ENCODE measurements around the gene TAF11L13.
A peak's percentile ranks its signal among the peaks of the same experiment; 100 is the strongest.
"Not testable (repeated sequence)": the region's sequence is repeated elsewhere in the genome, so short reads cannot be mapped to it uniquely, and the experiment has no call there.

Gene TAF11L13

DNA sequence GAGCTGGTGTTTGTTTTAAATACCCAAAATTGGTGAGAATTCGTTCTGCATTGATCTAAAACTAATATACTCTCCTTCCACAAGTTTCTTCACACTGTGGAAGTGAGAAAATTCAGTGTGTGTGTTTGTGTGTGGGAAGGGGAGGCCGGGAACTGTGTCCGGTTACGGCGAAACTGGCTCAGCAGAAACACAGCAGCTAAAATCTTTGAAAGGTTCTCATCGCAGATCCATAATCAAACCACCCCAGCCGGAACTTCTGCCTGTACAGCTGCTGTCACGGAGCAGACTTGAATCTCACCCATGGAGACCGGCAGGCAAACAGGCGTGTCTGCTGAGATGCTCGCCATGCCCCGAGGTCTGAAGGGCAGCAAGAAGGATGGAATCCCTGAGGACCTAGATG lies at the start of gene TAF11L13:
TAF11L13 (plus strand) TSS at position 301 of the 400 bp plus-strand sequence.
- not testable (repeated sequence) for DNase-seq (ENCODE audit: low spot score)

DNA sequence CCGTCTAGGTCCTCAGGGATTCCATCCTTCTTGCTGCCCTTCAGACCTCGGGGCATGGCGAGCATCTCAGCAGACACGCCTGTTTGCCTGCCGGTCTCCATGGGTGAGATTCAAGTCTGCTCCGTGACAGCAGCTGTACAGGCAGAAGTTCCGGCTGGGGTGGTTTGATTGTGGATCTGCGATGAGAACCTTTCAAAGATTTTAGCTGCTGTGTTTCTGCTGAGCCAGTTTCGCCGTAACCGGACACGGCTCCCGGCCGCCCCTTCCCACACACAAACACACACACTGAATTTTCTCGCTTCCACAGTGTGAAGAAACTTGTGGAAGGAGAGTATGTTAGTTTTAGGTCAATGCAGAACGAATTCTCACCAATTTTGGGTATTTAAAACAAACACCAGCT lies 46.2 kb upstream of the TAF11L13 start, which contains the start of gene TAF11L7:
TAF11L7 (minus strand) TSS at position 101 of the 400 bp plus-strand sequence.
- not testable (repeated sequence) for DNase-seq (ENCODE audit: low spot score)

DNA sequence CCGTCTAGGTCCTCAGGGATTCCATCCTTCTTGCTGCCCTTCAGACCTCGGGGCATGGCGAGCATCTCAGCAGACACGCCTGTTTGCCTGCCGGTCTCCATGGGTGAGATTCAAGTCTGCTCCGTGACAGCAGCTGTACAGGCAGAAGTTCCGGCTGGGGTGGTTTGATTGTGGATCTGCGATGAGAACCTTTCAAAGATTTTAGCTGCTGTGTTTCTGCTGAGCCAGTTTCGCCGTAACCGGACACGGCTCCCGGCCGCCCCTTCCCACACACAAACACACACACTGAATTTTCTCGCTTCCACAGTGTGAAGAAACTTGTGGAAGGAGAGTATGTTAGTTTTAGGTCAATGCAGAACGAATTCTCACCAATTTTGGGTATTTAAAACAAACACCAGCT lies 41.0 kb upstream of the TAF11L13 start, which contains the start of gene TAF11L8:
TAF11L8 (minus strand) TSS at position 101 of the 400 bp plus-strand sequence.
- DNase-seq (ENCODE audit: low spot score), result not testable (repeated sequence)

DNA sequence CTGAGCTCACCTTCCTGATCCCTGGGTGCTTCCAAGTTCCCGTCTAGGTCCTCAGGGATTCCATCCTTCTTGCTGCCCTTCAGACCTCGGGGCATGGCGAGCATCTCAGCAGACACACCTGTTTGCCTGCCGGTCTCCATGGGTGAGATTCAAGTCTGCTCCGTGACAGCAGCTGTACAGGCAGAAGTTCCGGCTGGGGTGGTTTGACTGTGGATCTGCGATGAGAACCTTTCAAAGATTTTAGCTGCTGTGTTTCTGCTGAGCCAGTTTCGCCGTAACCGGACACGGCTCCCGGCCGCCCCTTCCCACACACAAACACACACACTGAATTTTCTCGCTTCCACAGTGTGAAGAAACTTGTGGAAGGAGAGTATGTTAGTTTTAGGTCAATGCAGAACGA lies 37.6 kb upstream of the TAF11L13 start, which contains the start of gene TAF11L9:
TAF11L9 (minus strand) TSS at position 140 of the 400 bp plus-strand sequence.
- DNase-seq (ENCODE audit: low spot score), result not testable (repeated sequence)

DNA sequence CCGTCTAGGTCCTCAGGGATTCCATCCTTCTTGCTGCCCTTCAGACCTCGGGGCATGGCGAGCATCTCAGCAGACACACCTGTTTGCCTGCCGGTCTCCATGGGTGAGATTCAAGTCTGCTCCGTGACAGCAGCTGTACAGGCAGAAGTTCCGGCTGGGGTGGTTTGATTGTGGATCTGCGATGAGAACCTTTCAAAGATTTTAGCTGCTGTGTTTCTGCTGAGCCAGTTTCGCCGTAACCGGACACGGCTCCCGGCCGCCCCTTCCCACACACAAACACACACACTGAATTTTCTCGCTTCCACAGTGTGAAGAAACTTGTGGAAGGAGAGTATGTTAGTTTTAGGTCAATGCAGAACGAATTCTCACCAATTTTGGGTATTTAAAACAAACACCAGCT lies 34.2 kb upstream of the TAF11L13 start, which contains the start of gene TAF11L10:
TAF11L10 (minus strand) TSS at position 101 of the 400 bp plus-strand sequence.
- DNase-seq (ENCODE audit: low spot score), result not testable (repeated sequence)

DNA sequence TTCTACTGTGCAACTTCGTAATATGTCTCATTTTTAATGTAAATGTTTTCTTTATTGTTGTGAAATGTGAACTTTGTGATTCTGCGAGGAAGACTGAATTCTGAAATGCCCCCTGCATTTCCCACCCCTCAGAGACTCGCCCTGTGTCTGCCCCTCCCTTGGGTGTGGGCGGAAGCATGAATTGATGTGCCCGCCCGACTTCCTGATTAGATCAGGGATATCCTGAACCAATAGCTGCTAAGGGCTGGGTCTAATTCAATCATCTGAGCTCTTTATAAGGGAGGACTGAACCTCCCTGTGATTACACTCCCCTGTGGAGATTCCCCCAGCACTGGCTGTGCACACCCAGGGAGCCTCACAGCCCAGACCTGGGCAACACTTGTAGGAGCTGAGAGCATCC lies 28.0 kb upstream of the TAF11L13 start, which contains the start of gene TAF11L11:
TAF11L11 (plus strand) TSS at position 304 of the 400 bp plus-strand sequence.
- not testable (repeated sequence) for DNase-seq (ENCODE audit: low spot score)

DNA sequence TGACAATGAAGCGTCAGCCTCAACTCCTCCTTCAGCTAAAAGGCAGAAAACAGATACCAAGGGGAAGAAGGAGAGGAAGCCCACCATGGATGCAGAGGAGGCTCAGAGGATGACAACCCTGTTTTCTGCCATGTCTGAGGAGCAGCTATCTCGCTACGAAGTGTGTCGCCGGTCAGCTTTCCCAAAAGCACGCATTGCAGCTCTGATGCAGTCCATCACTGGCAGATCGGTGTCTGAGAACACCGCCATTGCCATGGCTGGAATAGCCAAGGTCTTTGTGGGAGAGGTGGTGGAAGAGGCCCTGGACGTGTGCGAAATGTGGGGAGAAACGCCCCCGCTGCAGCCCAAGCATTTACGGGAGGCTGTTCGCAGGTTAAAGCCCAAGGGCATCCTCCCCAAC lies 26.9 kb upstream of the TAF11L13 start:
- DNase-seq (ENCODE audit: low spot score), result no peak

DNA sequence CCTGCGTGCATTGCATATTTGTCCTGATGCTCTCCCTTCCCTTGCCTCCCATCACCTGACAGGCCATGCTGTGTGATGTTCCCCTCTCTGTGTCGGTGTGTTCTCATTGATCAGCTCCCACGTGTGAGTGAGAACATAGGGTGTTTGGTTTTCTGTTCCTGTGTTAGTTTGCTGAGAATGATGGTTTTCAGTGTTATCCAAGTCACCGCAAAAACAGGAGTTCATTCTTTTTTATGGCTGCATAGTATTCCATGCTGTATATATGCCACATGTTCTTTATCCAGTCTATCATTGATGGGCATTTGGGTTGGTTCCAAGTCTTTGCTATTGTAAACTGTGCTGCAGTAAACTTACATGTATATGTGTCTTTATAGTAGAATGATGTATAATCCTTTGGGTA lies 24.4 kb upstream of the TAF11L13 start:
- not testable (repeated sequence) for DNase-seq (ENCODE audit: low spot score)

DNA sequence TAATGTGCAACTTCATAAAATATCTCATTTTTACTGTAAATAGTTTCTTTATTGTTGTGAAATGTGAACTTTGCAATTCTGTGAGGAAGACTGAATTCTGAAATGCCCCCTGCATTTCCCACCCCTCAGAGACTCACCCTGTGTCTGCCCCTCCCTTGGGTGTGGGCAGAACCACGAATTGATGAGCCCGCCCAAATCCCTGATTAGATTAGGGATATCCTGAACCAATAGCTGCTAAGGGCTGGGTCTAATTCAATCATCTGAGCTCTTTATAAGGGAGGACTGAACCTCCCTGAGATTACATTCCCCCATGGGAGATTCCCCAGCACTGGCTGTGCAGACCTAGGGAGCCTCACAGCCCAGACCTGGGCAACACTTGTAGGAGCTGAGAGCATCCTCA lies 21.8 kb upstream of the TAF11L13 start, which contains the start of gene TAF11L12:
TAF11L12 (plus strand) TSS at position 301 of the 400 bp plus-strand sequence.
- DNase-seq (ENCODE audit: low spot score), result not testable (repeated sequence)

DNA sequence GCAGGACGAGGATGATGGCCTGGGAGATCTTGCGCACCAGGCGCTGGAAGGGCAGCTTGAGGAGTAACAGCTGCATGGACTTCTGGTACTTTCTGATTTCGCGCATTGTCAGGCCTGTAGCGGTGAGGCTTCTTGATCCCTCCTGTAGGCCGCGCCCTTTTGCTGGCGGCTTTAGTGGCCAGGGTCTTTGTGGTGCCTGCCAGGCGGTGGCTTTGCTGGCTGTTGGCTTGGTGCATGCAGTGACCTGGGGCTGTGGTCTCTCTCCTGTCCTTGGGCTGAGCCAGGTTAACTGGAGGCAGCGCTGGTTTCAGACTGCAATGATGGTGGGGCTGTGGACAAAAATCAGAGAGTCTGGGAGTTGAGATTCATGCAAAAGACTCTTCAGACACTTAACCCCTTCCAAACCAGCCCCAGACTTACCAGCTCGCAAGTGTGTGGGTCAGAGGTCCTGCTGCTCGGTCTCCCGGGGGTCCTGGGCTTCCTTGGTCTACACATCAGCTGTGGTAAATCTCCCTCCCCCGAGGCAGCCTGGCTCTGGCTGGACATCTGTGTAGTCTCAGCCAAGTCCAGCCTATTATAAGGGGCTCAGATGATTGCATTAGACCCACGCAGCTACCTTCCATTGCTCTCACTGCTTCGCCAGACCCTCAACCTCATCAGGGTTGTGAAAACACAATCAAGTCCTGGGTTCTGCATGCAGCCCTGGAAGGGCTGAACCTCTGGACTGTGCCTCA lies 16.8 kb upstream of the TAF11L13 start:
- no peak for DNase-seq (ENCODE audit: low spot score)

DNA sequence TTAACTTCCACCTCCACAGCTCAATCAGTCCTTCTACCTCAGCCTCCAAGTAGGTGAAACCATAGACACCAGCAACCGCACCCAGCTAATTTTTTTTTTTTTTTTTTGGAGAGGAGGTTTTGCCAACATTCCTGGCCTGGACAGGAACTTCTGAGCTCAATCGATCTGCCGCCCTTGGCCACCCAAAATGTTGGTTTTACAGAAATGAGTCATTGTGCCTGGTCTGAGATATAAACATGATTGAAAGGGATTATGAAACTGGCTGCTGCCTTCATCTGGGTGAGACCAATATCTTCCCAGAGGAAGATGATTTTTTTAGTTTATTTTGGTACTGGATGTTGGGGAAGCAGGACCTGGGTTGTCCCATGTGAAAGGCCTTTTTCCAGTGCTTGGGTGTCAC lies 12.5 kb upstream of the TAF11L13 start:
- peak; percentile 31 for DNase-seq (ENCODE audit: low spot score)

DNA sequence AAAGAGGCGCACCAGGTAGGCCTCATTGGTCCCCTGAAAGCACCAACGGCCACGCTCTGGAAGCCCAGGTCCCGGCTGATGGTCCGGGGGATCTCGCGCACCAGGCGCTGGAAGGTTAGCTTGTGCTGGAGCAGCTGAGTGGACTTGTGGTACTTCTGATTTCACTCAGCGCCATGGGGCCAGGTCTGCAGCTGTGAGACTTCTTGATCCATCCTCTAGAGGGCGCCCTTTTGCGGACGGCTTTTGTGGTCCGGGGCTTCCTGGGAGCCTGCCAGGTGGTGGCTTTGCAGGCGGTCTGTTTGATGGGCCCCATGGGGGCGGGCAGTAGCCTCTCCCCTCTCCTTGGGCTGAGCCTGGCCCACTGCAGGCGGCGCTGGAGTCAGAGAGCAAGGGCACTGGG lies 11.3 kb upstream of the TAF11L13 start:
- no peak for DNase-seq (ENCODE audit: low spot score)

DNA sequence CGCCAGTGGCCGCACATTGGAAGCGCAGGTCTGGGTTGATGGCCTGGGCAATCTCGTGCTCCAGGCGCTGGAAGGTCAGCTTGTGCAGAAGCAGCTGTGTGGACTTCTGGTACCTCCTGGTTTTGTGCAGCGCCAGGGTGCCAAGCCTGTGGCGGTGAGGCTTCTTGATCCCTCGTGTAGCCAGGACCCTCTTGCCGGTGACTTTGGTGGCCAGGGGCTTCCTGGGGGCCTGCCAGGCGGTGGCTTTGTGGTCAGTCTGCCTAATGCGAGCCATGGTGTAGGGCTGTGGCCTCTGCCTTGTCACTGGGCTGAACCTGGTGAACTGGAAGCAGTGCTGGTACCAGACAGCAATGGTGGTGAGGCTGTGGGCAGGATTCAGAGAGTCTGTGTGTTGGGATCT lies 6.2 kb upstream of the TAF11L13 start:
- no peak for DNase-seq (ENCODE audit: low spot score)

DNA sequence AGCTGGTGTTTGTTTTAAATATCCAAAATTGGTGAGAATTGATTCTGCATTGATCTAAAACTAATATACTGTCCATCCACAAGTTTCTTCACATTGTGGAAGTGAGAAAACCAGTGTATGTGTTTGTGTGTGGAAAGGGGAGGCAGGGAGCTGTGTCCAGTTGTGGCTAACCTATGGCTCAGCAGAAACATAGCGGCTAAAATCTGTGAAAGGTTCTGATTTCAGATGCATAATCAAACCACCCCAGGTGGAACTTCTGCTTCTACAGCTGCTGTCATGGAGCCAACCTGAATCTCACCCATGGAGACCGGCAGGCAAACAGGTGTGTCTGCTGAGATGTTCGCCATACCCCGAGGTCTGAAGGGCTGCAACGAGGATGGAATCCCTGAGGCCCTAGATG lies 2.3 kb downstream of the TAF11L13 start, which contains the start of gene TAF11L14:
TAF11L14 (plus strand) TSS at position 301 of the 400 bp plus-strand sequence.
- DNase-seq (ENCODE audit: low spot score), result no peak

DNA sequence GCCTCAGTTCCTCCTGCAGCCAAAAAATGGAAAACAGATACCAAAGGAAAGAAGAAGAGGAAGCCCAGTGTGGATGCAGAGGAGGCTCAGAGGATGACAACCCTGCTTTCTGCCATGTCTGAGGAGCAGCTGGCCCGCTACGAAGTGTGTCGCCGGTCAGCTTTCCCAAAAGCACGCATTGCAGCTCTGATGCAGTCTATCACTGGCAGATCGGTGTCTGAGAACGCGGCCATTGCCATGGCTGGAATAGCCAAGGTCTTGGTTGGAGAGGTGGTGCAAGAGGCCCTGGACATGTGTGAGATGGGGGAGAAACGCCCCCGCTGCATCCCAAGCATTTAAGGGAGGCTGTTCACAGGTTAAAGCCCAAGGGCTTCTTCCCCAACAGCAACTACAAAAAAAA lies 17.3 kb downstream of the TAF11L13 start:
- not testable (repeated sequence) for DNase-seq (ENCODE audit: low spot score)

DNA sequence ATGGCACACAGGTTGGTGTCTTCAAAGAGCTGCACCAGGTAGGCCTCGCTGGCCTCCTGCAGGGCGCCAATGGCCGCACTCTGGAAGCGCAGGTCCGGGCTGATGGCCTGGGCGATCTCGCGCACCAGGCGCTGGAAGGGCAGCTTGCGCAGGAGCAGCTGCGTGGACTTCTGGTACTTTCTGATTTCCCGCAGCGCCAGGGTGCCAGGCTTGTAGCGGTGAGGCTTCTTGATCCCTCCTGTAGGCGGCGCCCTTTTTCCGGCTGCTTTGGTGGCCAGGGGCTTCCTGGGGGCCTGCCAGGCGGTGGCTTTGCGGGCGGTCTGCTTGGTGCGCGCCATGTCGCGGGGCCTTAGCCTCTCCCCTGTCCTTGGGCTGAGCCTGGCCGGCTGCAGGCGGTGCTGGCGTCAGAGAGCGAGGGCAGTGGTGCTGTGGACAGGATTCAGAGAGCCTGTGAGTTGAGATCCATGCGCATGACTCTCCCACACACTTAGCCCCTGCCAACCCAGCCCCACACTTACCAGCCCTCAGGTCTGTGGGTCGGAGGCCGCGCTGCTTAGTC lies 23.4 kb downstream of the TAF11L13 start:
- DNase-seq (ENCODE audit: low spot score), result not testable (repeated sequence)

DNA sequence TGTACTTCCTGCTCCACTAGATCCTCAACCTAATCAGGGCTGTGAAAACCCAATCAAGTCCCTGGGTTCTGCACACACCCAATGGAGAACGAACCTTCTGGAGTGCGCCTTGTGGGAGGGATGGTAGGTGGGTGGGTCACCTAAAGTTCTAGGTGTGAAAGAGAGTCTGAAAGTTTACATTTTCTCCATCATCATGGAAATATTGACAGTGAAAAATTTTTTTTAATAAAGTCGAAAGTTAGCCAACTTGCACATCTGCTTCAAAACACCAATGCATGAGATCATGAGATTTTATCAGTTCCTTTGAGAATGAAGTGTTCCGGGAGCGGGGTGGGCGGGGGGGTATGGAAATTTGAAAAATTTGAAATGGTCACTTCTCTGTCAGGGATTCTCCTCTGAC lies 24.0 kb downstream of the TAF11L13 start:
- DNase-seq (ENCODE audit: low spot score), result no peak

DNA sequence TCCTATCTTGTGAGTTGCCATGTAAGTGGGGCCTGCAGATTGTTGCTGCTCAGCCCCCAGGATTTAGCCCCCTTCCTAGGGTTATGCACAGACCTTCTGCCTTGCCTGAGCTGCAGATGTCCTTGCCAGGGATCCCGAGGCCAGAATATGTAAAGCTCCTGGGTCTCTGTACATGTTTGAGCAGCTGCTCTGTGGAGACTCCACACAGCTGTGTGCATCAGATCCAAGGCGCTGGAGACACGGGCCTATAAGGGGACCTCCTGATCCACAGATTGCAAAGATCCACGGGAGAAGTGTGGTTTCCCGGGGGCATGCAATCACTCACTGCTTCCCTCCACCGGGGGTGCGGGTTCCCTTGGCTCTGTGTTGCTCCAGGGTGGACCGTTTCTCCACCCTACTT lies 31.3 kb downstream of the TAF11L13 start:
- DNase-seq (ENCODE audit: low spot score), result peak; percentile 33

DNA sequence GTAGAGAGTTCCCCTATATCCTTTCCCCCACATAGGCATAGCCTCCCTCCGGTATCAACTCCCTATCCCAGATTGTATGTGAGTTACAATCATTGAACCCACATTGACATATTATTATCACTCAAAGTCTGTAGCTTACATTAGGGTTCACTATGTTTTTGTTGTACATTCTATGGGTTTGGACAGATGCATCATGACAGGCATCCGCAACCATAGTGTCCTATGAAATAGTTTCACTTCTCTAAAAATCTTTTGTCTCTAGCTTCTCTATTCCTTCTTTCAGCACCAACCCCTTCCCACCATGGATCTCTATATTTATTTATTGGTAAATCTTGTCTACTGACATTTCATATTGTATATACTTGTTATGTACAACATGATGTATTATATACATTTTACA lies 33.9 kb downstream of the TAF11L13 start:
- DNase-seq (ENCODE audit: low spot score), result no peak

DNA sequence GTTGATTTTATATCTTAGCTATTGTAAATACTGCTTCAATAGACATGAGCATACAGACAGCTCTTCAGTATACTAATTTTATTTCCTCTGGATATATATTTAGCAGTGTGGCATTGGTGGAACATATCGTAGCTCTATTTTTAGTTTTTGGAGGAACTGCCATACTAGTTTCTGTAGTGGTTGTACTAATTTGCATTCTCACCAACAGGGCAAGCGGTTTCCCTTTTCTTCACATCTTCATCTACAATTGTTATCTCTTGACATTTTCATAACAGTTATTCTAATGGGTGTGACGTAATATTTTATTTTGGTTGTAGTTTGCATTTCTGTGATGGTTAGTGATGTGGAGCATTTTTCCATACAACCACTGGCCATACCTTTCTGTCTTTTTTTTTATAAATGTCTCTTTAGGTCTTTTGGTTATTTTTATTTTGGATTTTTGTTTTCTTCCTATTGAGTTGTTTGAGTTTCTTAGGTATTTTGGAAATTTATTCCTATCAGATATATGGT lies 34.9 kb downstream of the TAF11L13 start:
- DNase-seq (ENCODE audit: low spot score), result no peak

DNA sequence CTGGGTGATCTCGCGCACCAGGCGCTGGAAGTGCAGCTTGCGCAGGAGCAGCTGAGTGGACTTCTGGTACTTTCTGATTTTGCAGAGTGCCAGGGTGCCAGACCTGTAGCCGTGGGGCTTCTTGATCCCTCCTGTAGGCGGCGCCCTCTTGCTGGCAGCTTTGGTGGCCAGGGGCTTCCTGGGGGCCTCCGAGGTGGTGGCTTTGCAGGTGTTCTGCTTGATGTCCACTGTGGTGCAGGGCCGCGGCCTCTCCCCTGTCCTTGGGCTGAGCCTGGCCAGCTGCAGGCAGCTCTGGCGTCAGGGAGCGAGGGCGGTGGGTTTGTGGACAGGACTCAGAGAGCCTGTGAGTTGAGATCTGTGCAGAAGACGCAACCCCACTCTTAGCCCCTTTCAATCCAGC lies 38.5 kb downstream of the TAF11L13 start:
- DNase-seq (ENCODE audit: low spot score), result no peak

DNA sequence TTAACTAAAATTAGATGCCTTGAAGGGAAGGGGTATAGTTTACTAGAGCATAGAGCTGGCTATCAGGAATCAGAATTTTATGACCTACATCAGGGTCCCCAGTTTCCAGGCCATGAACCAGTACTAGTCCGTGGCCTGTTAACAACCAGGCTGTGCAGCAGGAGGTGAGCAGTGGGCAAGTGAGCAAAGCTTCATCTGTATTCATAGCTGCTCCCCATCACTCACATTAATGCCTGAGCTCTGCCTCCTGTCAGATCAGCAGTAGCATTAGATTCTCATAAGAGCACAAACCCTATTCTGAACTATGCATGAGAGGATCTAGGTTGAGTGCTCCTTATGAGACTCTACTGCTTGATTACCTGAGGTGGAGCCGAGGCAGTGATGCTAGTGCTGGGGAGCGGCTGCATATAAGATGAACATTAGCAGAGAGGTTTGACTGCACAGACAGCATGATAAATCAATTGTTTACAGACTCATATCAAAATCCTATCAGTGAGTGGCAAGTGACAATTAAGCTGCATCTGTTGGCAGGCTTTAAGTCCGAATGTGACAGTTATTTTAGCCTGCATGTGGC lies 47.0 kb downstream of the TAF11L13 start:
- no peak for DNase-seq (ENCODE audit: low spot score)

All from SW480 (cell line).